Hepatocyte (in vitro differentiated cells): Measurements from ENCODE around the gene AANAT.

ENCODE experiments used
- EZH2 ChIP-seq: fragments of 200-600 bp; sonication (generic); IDR thresholded peaks from 2 replicates; pipeline ENCODE4 v1.6.1; 2016; ENCODE audit warnings: antibody characterized with exemption, mild to moderate bottlenecking, borderline replicate concordance
- TF ChIP-seq, protein P1 (sequence below): fragments of 200-600 bp; sonication (generic); IDR thresholded peaks from 2 replicates; pipeline ENCODE4 v1.5.1; 2016; ENCODE audit warnings: antibody characterized with exemption, mild to moderate bottlenecking; ENCODE audit not compliant: poor library complexity

DNA sequence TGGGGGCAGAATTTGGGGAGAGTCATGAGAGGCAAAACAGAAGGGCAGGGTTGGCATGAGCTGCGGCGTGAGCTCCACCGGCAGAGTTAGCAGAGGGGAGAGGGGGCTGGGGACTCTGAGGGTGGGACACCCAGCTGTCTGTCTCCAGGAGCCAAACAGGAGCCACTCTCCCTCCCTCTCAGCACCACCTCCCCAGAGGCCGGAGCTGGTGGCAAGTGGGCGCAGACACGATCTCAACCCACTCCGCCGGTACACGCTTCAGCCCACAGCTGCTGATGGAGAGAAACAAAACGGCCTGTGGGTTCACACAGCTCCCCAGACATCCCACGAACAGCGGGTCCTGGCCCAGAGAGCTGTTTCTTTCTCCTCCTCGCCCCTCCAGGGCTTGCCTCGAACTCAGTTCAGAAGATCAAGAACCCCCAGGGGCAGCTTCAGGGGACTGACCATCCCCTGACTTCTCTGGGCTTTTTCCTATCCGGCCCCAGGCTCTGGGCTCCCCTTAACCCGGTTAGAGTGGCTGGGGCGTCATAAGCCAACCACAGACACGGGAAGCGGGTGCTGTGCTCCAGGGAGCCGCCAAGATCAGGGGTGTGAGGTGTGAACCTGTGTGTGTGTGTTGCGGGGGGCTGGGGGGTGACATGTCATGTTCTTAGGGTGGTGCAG, 26.2 kb downstream of the AANAT start:
- TF ChIP-seq, protein P1, sequence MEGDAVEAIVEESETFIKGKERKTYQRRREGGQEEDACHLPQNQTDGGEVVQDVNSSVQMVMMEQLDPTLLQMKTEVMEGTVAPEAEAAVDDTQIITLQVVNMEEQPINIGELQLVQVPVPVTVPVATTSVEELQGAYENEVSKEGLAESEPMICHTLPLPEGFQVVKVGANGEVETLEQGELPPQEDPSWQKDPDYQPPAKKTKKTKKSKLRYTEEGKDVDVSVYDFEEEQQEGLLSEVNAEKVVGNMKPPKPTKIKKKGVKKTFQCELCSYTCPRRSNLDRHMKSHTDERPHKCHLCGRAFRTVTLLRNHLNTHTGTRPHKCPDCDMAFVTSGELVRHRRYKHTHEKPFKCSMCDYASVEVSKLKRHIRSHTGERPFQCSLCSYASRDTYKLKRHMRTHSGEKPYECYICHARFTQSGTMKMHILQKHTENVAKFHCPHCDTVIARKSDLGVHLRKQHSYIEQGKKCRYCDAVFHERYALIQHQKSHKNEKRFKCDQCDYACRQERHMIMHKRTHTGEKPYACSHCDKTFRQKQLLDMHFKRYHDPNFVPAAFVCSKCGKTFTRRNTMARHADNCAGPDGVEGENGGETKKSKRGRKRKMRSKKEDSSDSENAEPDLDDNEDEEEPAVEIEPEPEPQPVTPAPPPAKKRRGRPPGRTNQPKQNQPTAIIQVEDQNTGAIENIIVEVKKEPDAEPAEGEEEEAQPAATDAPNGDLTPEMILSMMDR, result no peak
- TF ChIP-seq EZH2, result no peak
